NK-92 (cell line): ENCODE data around the gene STAG3.
"Not testable (repeated sequence)": the region's sequence is repeated elsewhere in the genome, so short reads cannot be mapped to it uniquely, and the experiment has no call there.

Source experiments
- DNase-seq: peaks from one replicate; lab custom pipeline; 2025; ENCODE audit not compliant: unreplicated experiment; lab: John Stamatoyannopoulos, UW

STAG3 gene

GRCh38 chr7:100211342-100211780 lies 33.6 kb downstream of the STAG3 start:
- no peak for DNase-seq

- DNase-seq: no peak
Measured at GRCh38 chr7:100212631-100213286, 35.0 kb downstream of the STAG3 start.

- no peak for DNase-seq
Measured at GRCh38 chr7:100213672-100214071, 36.0 kb downstream of the STAG3 start.

DNA sequence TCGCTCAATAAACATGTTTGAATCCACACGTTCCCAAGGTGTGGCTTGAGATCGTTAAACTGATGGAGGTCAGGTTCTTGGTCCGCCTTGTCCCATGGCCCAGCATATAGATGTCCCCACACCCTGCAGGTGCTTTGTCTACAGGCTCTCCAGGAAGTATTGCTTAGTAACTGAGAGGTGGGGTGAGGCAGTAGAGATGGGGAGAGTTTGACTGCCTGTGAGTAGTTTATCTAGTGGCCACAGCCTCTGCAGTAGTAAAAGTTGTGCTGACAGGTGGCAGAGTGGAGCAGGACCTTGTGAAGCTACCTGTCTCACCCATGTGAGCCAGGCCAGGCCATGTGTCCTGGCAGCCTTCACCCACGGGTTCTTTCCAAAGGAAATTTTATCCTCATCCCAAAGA lies 36.6 kb downstream of the STAG3 start:
- DNase-seq: not testable (repeated sequence)

GRCh38 chr7:100215895-100216294 lies 38.2 kb downstream of the STAG3 start:
- no peak for DNase-seq

DNA sequence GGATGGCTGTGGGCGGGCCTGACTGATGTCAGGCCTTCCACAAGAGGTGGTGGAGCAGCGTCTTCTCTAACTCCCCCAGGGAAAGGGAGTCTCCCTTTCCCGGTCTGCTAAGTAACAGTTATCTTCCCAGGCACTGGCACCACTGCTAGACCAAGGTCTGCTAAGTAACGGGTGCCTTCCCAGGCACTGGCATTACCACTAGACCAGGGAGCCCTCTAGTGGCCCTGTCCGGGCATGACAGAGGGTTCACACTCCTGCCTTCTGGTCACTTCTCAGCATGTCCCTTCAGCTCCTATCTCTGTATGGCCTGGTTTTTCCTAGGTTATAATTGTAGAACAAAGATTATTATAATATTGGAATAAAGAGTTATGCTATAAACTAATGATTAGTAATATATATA lies 40.2 kb downstream of the STAG3 start:
- DNase-seq: not testable (repeated sequence)

DNA sequence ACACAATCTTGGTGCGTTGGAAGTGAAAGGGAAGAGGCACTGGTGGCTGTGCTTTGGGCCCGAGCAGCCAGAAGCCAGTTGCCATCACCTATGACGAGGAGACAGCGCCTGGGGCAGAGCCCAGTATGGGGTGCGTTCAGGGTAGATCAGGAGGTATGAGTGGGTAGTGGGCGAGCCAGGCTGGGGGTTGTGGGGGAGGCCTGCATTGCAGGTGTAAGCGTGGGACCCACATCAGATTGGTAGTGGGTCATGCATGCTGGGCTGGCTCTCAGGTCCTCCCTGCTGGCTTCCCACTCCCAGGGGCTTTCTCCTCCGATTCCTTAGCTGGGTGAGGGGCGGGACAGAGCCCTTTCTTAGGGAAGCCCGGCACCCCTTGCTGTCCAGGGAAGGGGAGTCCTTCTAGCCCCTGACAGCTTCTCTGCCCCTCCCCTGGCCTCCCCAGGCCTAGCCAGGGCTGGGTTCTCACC lies 41.6 kb downstream of the STAG3 start:
- no peak for DNase-seq

DNA sequence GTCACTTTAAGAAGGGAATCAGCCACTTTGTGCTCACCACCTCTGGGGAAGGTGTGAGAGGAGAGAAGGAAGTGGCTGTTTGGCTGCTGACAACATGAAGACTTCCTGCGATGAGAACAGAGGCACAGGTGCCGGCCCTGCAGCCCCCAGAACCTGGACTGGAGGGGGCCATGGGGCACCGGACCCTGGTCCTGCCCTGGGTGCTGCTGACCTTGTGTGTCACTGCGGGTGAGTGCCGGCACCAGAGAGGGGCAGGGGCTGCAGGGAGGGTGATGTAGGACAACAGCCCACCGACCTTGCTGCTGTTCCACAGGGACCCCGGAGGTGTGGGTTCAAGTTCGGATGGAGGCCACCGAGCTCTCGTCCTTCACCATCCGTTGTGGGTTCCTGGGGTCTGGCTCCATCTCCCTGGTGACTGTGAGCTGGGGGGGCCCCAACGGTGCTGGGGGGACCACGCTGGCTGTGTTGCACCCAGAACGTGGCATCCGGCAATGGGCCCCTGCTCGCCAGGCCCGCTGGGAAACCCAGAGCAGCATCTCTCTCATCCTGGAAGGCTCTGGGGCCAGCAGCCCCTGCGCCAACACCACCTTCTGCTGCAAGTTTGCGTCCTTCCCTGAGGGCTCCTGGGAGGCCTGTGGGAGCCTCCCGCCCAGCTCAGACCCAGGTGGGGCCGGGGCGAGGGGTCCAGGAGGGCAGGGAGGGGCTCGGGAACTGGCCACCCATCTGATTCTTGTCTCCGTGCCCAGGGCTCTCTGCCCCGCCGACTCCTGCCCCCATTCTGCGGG lies 42.3 kb downstream of the STAG3 start, which contains the start of gene PVRIG:
PVRIG (plus strand) TSS at position 149 of the 785 bp plus-strand sequence; CDS start at position 171, 22 bp downstream.
- not testable (repeated sequence) for DNase-seq

DNA sequence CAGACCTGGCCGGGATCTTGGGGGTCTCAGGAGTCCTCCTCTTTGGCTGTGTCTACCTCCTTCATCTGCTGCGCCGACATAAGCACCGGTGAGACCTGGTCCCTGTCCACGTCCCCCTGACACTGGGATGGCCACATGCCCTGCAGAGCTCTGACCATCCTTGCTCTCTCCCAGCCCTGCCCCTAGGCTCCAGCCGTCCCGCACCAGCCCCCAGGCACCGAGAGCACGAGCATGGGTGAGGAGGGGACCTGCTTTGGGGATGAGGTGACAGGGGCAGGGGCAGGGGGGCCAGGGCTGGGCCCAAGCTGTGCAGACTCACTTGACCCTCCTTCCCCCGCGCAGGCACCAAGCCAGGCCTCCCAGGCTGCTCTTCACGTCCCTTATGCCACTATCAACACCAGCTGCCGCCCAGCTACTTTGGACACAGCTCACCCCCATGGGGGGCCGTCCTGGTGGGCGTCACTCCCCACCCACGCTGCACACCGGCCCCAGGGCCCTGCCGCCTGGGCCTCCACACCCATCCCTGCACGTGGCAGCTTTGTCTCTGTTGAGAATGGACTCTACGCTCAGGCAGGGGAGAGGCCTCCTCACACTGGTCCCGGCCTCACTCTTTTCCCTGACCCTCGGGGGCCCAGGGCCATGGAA lies 43.0 kb downstream of the STAG3 start:
- DNase-seq: no peak

DNA sequence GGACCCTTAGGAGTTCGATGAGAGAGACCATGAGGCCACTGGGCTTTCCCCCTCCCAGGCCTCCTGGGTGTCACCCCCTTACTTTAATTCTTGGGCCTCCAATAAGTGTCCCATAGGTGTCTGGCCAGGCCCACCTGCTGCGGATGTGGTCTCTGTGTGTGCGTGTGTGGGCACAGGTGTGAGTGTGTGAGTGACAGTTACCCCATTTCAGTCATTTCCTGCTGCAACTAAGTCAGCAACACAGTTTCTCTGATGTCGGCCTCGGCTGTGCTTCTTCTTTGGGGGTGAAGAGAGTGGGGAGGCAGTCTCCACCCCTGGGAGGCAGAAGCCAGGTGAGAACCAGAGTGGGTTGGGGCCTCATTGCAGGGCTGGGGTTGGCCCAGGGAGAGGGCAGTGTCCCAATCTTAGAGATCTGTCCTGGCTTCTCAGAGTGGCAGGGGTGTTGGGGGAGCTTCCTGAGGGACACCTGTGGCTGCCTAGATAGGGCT lies 43.6 kb downstream of the STAG3 start:
- DNase-seq: no peak

DNA sequence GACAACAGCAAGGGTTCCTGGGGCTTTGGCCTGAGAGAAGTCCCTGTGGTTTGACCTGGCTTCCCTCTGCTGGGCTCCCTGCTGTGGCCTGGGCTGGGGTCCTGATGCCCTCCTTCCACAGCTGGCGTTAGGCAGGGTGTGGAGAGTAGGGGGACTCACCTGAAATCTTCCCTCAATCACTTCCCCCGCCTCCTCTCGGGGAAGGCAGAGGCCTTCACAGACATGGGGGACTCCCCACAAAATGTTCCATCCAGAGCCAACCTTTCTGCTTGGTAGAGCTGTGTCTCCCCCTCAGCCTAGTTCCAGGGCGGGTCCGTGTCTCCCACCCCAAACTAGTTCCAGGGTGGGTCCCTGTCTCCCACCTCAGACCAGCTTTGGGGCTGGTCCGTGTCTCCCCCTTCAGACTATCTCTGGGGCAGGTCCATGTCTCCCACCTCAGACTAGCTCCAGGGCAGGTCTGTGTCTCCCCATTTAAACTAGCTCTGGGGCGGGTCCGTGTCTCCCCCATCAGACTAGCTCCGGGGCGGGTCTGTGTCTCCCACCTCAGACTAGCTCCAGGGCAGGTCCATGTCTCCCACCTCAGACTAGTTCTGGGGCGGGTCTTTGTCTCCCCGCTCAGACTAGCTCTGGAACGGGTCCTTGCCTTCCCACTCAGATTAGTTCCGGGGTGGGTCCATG lies 44.2 kb downstream of the STAG3 start:
- DNase-seq: no peak

DNA sequence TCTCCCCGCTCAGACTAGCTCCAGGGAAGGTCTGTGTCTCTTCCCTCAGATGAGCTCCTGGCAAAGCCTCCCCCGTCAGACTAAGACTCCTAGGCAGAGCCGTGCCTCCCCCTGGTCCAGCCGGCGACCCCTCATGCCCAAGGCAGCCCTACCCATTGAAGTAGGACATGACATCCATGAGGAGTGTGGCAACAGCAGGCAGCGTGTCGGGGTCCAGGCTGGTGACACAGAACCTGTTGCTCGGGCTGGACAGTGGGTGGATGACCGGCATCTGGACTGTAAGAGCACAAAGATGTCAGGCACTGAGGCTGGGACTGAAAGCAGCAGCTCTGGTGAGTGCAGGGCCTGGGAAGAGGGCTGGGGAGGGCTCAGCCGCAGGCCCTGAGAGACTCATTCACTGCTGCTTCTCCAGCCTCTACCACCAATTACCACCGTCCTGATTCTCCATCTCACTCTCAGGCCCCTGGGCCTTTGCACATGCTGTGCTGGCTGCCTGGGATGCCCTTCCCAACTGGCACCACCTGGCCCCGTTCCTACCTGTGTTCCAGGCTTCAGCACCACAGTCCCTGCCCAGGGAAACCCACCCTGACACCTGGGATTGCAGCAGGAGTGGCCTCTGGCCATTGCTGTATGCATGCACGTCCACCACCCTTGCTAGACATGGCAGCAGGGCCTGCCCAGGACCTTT lies 44.9 kb downstream of the STAG3 start:
- DNase-seq: no peak

DNA sequence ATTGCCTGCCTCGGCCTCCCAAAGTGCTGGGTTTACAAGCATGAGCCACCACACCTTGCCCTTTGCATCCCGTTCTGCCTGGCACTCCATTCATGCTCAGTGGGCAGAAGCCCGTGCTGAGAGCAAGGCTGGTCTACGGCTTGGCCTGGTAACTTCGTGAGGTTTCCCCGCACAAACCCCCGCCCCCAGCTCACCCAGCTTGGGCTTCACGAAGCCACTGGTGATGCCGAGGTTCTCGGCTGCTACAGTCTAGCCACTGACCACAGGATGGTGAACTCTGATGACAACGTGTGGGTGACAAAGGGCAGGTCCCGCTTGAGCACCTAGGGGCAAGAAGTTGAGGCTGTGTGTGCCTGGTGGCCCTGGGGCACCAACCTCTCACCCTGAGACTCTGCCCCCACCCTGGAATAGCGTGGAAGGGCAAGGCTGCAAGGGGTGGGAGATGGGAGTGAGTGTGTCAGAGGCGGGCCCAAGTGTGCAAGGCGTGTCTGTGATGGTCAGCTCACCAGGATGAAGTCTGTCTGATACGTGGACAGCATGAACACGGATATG lies 45.7 kb downstream of the STAG3 start:
- not testable (repeated sequence) for DNase-seq

DNA sequence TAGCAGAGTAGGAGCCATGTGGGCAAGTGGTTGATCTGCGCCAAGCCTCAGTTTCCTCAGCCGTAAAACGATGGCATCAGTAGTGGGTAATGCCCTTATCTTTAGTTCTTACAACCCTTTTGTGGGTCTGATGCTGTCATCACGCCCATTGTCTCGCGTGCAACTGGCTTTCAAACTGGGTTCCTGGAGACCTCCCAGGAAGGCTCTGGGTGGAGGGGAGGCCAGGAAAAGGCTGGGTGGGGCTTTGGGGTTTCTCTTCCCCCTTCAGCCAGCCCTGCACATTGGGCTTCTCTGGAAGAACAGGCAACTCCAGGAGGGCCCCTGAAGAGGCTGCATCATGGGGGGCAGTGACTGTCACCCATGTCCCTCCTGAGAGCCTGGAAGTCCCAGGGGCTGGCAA lies 47.2 kb downstream of the STAG3 start:
- DNase-seq: not testable (repeated sequence)

DNA sequence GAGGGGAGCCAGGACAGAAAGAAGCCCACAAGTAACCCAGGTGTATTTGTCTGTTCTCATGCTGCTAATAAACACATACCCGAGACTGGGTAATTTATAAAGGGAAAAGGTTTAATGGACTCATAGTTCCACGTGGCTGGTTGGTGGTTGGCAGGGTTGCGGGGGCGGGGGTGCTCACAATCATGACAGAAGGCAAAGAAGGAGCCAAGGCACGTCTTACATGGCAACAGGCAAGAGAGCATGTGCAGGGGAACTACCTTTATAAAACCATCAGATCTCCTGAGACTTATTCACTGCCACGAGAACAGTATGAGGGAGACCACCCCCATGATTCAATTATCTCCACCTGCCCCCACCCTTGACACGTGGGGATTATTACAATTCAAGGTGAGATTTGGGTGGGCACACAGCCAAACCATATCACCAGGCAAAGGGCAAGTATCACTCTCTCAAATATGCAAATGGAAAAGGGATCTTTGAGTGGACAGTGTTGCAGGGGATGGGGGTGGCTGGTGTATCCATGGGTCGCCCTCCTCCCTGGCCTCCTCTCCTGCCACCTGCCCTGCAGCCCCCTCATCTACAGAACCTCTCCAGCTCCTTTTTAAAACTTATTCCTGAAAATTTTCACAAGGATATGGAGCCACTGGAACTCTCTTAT lies 57.1 kb downstream of the STAG3 start:
- not testable (repeated sequence) for DNase-seq

GRCh38 chr7:100239975-100240374 lies 62.3 kb downstream of the STAG3 start:
- not testable (repeated sequence) for DNase-seq

- DNase-seq: not testable (repeated sequence)
Measured at GRCh38 chr7:100243385-100243784, 65.7 kb downstream of the STAG3 start.

GRCh38 chr7:100244988-100245605 lies 67.4 kb downstream of the STAG3 start:
- DNase-seq: not testable (repeated sequence)
